Medulla oblongata (tissue), 1 donor: ENCODE data around the gene MADD.

Experiments
- DNase-seq: peaks from one replicate; pipeline ENCODE4 v3.0.0-alpha.2; 2015; ENCODE audit errors: extremely low spot score

Gene MADD

DNA sequence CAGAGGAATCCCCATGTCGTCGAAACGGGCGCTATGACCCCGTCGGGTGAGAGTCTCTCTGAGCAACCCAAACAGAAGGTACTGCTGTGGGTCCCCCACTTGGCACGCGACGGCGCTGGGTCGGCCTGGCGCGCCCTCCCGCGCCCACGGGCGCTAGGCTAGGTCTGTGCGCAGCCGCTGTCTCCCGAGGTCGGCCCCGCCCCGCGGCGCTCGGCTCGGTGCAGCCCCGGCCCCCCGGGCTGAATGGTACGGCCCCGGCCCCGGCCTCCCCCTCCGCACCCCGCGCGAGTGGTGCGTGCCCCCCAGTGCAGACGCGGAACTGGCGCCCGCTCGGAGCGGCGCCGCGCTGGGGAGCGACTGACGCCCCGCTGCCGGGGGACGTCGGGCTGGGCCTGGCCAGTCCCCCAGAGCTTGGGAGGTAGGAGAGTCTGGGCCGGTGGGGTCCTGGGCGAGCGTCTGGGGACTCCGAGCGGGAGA, at the start of gene MADD:
Gene MADD (plus strand): TSS at position 305 of the 477 bp plus-strand sequence.
- peak; percentile 85 for DNase-seq

DNA sequence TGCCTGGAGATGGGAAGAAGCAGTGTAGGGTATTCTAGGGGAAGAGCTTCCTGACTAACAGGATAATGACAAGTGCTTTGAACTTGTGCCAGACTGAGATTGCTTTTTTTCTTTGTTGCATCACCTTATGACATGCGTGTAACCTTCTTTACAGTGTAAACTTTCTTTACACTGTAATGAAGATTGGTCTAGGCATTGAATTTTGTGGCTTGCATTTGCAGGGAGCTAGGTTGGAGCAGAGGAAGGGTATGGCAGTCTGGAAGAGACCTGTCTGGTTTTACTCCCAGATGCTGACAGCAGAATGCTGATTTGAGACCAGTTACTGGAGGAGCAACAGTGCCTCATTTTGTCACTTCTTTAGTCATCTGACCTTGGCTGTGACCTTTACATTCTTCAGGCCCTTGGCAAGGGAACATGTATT, 49.5 kb upstream of the MADD start:
- DNase-seq = no peak

DNA sequence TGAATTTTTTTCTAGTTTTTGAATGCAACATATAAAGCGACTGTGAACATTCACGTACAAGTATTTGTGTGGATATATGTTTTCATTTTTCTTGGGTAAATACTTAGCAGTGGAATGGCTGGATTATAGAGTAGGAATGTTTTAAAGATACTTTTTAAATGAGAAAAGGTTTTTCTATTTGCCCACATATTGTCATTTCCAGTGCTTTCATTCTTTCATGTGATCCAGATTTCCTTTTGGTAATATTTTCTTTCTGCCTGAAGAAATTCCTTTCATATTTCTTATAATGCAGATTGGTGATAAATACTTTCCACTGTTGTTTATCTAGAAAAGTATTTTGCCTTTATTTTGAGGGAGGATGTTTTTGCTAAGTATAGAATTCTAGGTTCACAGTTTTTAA, 47.2 kb upstream of the MADD start:
- no peak for DNase-seq

DNA sequence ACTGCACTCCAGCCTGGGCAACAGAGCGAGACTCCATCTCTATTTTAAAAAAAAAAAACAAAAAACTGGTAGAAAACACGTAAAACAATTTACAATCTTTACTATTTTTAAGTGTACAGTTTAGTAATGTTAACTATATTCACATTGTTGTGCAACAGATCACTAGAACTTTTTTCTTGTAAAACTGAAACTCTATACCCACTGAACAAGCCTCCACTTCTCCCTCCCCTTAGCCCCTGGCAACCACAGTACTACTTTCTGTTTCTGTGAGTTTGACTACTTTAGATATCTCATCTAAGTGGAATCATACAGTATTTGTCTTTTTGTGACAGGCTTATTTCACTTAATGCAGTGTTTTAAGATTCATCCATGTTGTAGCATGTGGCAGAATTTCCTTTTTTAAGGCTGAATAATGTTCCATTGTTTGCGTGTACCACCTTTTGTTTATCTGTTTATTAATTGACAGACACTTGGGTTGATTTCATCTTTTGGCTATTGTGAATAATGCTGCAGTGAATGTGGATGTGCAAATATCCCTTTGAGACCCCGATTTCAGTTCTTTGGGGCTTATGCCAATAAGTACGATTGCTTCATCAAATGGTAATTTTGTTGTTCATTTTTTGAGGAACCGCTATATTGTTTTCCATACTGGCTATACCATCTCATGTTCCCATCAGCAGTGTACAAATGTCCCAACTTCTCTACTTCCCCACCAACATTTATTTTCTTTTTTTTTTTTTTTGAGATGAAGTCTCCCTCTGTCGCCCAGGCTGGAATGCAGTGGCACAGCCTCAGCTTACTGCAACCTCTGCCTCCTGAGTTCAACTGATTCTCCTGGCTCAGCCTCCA, 44.2 kb upstream of the MADD start:
- DNase-seq = no peak

DNA sequence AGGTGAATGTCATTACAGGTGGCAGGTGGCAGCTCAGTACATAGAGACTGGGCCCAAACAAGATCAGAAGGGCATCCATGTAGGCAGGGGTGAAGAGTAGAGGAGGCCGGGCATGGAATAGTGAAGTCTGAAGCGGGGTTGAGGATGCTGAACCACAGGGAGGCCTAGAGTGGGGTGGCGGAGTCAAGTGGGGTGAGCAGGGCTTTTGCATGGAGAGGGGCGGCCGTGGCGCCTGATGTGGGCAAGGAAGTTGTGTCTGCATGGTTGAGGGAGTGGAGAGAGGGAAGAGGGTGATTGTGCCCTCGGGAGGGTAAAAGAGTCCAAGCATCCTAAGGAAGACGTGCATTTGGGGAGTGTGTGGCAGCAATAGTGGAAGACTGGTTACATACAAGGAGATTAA, 40.8 kb upstream of the MADD start:
- no peak for DNase-seq

DNA sequence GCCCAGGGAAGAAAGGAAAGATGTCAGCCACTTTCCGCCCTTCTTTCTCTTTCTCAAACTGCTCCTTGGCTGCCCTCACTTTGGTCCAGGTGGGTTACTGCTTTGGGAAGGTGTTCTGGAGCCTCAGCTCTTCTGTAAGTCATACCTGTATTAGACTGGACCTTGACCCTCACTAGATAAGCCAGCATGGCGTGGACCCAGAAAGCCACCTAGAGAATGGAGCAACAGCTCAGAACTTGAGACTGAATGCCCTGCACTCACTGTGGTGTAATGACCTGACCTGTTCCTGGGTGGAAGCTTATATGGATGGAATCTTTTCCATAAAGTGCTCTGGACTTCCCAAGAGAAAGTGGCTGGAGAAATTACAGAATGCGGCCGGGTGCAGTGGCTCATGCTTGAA, 36.9 kb upstream of the MADD start:
- DNase-seq = no peak

DNA sequence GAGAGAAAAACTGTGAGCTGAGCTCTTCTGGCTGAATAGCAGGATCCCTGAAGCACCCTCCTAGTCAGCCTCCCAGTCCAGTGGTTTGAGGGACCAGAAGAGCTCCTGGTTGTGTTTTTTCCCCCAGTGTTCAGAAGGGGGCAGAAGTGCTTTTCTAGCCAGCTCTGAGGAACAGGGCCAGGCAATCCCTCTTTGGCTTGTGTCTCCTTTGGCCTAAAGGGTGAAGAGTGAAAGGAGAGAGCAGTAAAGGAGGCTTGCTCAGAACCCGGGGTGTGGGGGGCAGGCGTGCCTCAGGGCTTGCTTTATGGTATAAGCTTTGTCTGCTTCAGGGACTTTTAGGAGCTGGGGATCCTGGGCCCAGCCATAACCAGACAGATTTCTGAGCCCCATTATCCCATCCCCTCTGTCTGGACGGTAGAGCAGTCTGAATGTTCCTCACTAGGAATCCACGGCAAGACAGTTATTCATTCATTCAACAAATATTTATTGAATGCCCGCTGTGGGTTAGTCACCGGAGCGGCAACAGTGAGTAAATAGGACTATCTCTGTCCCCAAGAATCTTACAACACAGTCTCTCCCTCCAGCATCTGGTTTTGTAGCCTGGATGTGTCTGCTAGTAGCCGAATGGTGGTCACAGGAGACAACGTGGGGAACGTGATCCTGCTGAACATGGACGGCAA, 35.8 kb upstream of the MADD start:
- DNase-seq = peak; percentile 54

DNA sequence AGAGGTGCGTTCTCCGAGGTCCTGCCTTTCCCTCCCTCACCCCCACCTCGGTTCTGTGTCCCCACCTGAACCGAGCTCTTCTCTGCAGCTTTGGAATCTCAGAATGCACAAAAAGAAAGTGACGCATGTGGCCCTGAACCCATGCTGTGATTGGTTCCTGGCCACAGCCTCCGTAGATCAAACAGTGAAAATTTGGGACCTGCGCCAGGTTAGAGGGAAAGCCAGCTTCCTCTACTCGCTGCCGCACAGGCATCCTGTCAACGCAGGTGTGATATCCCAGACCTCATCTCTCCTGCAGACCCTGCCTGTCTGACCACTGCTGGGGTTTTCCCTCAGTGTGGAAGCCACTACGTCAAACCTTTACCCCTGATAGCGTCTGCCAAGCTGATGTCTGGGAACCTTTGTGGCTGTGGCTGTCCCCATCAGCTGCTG, 35.2 kb upstream of the MADD start:
- no peak for DNase-seq

DNA sequence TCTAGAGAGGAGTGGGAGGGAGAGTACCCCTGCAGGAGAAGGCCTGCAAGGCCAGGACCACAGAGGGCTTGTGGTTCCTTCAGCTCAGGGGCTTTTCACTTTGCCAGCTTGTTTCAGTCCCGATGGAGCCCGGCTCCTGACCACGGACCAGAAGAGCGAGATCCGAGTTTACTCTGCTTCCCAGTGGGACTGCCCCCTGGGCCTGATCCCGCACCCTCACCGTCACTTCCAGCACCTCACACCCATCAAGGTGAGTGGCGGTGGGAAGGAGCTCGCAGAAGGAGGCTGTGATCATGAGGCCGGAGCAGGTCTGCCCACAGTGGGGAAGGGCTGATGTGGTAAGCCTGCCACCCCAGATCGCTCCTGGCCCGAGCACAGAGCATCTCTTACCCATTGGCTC, 34.8 kb upstream of the MADD start:
- no peak for DNase-seq

DNA sequence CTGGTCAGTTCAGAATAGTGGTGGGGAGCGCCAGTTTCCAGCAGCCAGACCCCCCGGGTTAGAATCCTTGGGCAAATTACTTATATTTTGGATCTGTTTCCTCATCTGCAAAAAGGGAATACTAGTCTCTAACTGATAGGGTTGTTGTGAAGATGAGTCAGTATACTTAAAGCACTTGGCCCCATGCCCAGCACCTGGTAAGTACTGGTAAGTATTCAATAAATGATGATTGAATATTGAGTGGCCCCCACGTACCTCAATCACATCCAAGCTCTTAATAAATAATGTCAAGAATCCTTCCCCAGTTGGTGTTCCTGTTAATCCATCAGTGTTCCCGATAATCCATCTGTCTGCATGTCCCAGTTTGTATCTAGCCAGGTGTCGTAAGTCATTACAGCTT, 33.5 kb upstream of the MADD start:
- DNase-seq = no peak

DNA sequence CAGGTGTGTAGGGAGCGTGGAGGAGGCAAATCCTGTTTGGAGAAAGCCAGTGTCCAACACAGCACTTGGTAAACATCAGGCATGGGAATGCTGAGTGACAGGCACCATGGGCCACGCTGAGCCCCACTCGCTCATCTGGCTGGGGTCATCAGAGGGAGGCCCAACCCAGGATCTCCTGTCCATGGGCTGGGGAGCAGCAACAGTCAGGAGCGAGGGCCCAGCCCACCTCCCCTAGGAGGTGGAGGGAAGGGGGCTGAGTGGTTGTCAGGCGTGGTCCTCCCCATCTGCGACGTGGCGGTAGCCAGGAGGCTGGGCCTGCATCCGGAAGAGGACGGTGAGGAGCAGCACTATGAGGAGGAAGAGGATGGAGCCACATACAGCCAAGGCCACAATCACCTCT, 30.1 kb upstream of the MADD start:
- DNase-seq = no peak

DNA sequence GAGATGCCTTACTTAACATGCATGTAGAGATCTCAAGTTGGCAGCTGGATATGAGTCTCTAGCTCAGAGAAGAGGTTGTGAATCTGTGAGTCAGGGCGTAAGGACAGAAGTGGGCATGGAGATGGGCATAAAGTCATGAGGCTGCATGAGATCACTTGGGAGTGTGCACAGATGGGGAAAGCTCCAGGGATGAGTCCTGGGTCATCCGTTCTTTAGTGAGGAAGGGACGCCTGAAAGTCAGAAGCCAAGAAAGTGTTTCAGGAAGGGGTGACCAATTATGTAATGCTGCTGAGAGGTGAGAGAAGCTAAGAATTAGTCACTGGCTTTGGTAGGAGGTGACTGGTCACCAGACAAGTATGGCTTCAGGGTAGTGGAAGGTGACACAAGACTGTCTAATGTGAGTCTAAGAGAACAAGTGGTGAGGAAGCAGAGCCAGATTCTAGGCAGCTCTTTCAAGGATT, 28.1 kb upstream of the MADD start:
- no peak for DNase-seq

DNA sequence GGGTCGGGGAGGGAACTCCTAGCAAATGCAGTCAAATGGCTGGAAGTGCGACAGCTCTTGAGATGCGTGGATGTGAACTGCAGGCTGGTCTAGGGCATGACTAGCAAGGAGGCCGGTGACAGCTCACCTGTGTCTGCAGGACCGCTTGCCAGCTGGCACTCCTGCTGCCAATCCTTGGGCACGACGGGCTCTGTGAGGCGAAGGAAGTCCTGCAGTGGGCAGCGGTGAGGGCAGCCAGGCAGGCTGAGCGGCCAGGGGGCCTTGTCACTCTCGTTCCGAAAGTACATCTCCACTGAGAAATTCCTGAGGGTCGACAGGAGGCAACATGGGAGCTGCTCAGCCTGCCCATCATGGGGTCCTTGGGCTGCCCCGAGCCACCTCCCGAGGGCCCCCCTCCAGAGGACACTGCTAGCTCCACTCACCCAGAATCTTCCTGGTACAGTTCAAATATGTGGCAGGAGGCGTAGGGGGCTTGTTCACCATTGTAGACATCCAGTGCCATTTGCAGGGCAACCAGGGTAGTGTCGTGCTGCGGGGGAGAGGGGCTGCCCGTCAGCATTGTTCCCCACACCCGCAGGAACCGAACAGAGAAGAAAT, 27.2 kb upstream of the MADD start:
- DNase-seq = no peak

DNA sequence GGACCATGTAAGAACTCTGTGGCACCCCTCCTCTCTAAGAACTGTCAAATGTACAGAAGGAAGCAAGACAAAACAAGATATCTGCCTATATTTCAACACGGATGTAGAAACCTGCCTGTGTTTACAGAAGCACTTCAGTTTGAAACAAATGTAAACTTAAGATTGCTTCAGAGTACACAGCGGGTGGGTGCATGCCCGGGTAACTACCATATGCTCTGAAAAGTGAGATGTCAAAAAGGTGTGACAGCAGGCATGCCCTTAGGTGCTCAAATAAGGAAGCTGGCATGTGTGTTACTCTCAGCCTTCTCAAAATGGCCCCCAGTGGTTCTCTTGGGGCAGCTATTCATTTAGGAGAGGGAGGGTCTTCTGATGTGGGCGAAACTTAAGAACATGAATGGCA, 26.5 kb upstream of the MADD start:
- DNase-seq = no peak

DNA sequence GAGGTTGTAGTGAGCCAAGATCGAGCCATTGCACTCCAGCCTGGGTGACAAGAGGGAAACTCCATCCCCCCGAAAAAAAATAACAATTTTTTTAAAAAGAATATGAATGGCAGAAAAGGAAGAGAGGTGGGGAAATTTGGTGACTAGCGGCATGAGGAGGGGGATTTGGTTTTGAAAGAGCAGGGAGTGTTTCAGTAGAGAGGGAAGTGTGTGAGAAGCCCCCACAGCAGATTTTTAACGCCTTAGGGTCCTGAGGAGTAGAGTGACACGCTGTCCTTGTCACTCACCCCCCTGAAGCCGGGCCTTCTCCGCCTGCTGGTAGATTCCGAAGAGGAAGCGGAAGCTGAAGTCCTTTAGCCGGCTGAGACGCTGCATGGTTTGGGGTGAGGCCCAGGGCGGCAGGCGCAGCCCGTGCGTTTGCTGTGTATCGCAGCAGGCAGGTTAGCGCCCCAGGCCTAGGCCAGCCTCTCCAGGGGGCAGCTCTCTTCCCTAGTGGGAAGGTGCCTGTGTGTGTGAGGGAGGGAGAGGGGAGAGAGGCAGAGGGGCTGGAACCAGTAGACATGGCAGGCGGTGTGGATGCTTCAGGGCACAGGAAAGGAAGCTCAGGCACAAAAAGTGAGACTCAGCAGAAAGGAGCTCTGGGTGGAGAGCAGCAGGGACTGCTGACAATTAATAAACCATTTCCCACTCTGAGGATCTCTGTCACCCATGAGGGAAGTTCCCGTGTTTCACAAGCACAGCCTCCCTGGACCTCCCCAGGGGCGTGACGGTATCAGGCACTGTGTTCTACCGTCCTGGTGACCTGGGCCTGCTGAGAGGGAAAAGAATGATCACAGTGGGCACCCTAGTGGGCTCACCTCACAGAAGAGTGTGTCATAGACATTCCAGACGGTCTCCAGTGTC, 25.2 kb upstream of the MADD start:
- no peak for DNase-seq

DNA sequence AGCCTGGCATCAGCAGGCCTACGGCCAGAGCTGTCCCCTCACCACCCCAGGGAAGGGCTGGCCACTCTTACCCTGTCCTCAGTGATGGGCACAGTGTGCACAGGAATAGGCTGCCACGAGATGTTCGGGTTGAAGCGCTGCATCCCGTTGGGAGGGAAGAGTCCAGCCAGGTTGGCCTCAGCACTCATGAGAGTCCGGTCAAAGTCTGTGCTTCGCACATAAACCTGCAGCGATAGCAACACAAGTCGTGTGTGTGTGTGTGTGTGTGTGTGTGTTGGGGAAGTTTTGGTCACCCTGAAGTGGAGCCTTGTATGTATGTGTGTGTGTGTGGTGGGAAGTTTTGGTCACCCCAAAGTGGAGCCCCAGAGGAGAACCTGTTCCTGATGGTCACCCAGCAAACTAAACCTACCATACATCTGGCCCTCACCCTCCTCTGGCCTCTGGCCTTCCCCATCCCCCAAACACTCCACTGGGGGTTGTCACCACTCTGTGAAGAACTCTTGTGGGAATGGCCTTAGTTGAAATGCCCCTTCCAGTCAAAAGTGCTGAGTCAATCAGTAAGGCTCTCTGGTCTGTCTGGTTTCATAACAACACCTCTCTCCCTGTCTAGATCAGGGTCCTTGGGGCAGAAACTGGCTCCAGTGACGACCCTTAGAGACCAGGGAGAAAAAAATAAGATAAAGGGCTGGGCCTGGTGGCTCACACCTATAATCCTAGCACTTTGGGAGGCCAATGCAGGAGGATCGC, 24.1 kb upstream of the MADD start:
- no peak for DNase-seq

DNA sequence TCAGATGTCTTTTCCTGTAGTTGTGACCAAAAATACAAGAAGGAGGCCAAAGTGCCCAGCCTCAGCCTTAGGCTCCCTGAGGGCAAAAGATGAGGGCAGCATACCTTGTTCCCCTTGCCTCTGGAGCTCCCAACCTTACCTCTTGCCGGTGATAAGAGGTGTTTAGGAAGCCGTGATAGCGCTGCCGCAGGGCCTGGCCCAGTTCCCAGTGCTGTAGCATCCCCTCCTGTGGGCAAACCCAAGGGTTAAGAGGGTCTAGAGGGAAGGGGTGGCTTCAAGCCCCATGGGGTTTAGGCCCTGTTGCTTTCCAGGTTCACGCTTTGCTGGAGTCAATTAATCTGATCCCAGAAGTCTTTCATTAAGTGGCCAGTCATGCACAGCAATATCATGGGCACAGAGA, 22.4 kb upstream of the MADD start:
- DNase-seq = no peak

DNA sequence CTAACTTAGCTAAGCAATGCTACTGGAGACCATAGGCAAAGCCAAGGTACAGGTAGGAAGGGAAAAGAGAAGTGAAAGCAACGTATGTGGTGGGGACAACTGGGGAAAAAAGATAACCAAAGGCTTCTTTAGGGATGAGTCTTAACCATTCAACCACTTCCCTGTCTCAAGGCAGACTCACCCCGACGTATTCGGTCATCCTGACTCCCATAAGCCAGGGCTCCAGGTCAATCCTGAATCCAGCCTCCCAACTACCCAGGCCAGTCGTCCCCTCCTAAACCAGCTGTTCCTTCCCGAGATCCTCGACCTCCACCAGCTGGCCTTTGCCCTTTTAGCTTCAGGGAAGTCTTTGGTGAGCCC, 21.6 kb upstream of the MADD start:
- DNase-seq = no peak

DNA sequence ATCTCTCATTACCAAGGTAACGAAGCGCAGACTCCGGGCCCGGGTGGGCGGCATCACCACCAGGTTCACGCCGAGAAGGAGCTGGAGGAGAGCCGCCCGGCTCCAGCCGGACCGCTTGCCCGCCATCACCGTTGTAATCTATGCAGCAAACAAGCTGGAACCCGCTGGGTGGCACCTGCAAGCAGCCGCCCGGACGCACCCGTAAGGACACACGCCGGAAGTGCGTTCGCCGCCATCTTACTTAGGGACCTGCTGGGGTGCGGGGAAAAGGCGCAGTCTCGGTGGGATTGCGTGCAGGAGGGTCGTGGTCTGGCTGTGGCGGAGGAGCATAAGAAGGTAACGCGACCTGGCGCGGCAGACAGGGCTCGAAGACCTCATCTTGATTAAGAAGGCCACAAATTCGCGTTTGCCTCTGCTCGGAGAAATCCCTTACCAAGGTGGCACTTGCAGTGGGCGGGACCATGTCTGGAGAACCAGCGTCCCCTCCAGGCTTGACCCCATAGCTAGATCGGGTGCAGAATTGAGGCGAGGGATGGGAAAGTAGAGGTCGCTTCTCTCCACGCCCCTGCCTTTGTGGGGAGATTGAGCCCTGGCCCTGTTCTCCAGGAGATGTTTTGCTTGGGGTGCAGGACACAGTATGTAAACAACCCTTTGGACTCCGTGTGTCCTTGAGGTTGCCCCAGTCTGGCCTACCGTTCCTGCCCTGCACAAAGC, 21.1 kb upstream of the MADD start, which contains the start of gene ACP2:
Gene ACP2 (minus strand): TSS at position 151 of the 714 bp plus-strand sequence. CDS start 25 bp downstream, at position 126.
- peak; percentile 91 for DNase-seq

DNA sequence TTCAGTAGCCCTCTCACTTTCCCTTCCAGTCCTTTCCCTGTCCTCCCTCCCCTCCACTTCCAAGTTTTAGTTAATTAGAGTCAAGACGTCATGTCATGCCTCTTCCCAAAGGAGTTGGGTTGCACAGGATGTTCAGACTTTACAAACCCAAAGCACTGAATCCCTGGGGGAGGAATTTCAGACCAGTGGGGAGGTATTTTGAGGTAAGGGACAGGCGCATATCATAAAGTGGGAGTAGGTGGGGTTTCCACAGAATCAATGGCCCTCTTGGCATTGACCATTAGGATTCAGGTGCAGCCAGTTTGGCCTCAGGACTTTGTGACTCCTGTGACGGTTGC, 20.6 kb upstream of the MADD start:
- no peak for DNase-seq
